Inflammatory macrophage treated with lipopolysaccharide for 1 hour (primary cell): ENCODE data around the gene PPIL3.

Experiments
- DNase-seq, 2 donors: peaks; one replicate each; pipeline ENCODE4 v3.0.0-alpha.2; 2020 to 2022

Gene PPIL3

DNA sequence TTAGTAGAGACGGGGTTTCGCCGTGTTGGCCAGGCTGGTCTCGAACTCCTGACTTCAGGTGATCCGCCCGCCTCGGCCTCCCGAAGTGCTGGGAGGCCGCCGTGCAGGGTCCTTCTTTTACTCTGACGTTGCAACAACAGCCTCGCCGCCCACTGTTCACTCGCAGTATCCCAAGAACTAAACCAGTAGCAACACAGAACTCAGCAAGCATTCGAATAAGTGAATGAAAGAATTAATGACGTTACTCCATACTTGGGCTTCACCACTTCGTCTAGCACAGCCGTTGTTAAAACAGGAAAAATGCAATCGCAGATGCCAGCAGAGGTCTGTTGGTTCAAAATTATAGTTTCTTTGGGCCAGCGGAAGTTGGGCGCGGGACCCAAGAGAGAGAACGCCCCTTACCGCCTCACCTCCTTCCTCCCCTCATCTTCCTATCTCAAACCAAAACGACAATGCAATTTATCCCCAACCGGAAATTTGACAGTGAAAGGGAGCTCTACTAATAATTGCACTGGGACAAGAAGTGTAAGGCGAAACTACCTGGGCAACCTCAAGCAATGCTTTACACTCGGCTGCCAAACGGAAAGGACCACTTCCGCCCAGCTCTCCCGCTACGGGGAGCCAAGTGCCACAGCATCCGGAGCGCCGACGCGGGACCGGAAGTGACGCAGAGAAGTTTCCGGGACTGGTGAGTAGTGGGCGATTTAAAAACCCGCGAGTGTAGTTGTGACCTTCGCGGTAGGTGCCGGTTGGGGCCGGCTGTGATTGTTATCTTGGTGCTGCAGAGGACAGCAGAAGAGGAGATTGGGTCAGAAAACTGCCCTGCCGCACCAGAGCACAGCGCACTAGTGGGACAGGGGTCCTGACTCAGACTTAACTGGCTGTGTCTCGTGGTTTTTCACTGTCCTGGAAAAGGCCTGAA lies at the start of gene PPIL3, which contains the start of gene NIF3L1:
PPIL3 (minus strand) TSS at position 374 of the 922 bp plus-strand sequence. CDS start 1,462 bp downstream, outside the sequence.
NIF3L1 (plus strand) TSS at position 668 of the 922 bp plus-strand sequence. CDS start 2,573 bp downstream, outside the sequence.
- DNase-seq, result peak; percentile 97 to 99

DNA sequence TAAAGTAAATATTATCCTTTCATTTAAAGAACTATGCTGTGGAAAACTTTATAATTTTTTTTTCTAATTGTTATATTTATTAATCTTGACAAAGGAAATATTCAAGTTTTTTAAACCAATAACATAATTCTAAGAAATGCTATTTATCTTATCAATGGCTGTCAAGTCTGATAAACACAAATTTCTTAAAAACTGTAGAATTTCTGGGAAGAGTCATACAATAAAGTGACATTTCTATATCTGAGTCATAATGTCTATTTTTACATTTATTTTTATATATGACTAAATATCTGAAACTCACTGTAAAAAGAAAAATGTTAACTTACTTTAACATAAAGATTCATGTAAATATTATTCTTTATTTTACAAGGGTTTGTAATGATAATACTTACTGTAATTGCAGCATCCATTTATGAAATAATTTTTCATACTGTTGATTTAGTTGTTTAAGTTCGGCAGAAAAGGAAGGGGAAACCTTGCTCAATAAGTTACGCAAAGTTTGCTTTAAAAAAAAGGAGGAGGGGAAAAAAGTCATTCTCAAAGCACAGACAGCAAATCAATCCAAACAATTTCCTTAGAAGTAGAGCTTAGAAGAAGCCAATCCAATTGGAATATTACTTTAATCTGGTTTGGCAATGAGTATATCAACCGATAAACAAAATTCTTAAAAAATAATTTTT lies 42.2 kb upstream of the PPIL3 start:
- peak; percentile 33 to 79 for DNase-seq

DNA sequence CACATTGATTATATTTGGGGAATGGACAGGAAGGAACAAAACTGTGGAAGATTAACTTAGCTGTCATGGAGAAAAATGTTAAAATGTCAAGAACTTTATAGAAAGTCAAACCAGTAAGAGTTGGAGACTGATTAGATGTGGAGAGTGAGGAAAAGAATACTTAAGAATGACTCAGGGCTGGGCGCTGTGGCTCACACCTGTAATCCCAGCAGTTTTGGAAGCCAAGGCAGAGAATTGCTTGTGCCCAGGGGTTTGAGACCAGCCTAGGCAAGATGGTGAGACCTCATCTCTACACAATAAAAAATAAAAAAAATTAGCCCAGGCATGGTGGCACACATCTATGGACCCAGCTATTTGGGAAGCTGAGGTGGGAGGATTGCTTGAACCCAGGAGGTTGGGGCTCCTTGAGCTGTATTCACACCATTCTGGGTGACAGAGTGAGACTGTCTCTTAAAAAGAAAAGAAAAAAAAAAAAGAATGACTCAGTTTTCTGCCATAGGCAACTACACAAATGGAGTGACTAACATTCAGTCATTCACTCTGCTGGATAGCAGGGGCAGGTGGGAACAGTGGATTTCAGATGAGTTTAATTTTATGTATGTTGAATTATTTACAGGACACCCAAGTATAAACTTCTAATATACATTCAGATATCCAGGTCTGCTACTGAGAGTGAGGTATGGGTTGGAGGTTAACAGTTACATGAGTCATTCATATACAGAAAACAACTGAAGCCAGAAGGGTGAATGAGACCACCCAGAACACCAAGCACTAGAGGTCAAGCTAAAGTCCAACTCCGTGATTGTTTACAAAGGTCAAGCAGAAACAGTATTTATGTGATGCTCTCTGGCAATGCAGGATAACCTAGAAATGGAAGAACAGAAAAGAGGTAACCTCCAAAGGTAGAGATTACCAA lies 40.7 kb upstream of the PPIL3 start:
- no peak for DNase-seq

DNA sequence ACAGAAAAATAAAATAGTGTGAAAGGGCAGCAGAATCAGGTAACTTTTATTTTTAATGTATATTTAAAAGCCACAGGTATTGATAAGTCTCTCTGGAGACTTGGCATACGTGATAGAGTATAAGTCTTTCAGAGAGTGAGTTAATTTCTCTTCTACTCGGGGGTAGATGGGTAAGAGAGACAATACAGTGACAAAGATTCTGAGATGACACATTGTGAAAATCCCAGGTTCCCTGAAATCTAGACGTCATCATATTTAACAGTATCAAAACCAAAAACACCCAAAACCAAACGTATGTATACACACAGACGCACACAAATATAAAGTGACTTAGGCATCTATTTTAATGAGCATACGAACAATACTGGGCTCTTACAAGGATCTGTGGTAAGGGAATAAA lies 33.6 kb upstream of the PPIL3 start:
- no peak for DNase-seq

DNA sequence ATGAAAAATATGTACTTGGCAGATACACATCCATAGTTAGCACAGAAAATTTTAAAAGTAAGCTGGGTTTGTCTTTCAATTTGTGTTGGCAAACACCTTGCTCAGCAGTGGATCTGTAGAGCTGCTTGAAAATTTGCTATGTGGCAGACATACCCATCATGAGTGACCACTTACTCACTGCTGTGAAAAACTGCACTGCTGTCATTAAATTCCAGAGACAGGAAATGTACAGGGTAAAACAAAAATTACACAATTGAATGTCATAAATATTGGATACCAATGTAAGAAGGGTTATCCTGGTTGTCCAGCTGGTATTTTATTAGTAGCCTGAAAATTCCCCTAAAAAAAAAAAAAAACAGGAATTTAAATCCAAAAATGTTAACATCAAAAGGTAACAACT lies 24.8 kb upstream of the PPIL3 start:
- DNase-seq, result no peak

DNA sequence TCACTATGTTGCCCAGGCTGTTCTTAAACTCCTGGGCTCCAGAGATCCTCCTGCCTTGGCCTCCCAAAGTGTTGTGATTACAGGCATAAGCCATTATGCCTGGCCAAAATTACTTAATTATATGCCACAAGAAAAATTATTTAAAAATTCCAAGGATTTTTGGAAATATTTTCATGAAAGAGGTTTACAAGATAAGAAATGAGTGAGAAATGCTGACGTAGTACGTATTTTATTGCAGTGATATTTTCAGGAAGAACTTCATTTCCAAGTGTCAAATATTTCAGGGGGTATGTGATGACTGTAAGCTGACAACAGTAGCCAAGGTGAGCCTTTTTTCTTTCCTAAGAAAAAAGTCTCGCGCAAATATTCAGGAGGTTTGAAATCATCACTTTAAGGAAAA lies 21.1 kb upstream of the PPIL3 start:
- no peak for DNase-seq

DNA sequence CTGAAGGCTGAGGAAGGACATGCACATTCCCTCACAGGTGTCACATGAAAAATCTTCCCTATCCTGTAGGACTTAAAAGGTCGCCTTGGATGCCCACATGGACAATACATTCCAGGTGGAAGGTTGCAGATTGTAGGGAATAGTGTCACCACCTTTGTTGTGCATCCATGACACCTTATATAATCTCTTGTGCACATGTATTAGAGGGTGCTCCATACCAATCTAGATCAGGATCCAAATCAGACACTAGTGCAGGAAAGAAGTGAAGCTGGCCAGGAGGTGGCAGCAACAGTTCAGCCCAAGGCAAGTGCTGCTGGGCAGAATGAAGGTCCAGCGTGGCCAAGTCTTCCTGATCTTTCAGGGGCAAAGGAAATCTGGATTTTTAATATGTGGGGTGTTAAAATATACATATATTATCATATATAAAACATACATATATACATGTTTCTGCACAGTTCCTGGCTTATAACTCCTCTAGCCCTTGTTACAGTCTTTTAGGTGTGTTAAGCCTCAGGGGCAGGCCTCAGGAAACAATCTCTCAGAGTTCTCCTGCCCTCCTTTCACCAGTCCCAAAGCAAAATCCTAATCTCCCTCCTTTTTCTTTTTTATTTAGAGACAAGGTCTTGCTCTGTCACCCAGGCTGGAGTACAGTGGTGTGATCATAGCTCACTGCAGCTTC lies 16.9 kb upstream of the PPIL3 start:
- peak; percentile 42 to 76 for DNase-seq

DNA sequence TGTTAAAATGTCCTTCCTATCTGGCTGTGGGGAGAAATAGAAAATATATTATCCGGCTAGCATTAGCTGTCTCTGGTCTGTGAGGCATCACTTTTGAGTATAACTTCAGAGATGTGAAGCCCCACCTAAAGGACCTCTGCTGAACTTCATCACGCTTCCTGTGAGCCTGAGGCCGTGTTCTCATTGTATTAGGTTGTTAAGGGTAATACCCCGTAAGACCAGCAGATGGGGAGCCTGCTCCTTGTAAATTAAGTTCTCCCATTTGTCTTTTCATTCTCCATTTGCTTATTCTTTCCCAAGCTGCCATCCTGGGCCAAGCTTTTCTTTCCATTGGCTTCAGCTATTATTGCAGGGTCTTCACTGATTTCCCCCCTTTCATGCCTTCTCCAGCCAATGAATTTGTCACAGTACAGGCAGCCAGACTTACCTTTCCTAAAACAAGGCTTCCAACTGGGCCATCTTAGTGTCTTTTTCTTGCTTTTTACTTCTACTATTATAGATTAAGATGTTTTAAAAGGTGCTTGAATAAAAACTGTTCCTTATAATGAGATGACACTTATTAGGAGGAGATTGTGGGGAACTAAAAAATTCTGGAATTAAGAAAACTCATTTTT lies 12.7 kb upstream of the PPIL3 start:
- DNase-seq, result peak; percentile 71 to 89

DNA sequence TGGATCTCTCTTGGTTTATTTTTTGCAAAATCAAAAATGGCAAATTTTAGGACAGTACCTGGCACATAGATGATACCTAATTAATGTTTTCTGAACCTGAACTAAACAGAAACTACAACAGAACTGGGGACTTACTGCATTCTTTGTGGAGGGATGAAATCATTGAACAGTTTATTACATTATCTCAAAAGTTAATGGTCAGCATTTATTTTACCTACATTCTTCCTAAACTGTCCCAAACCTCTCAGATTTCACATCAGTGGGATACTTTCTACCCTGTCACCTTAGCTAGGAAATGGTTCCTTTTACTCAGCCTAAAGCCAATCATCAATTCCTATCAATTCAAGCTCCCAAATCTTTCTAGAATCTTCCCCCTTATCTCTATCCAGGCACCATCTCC lies 10.6 kb upstream of the PPIL3 start:
- DNase-seq, result no peak

DNA sequence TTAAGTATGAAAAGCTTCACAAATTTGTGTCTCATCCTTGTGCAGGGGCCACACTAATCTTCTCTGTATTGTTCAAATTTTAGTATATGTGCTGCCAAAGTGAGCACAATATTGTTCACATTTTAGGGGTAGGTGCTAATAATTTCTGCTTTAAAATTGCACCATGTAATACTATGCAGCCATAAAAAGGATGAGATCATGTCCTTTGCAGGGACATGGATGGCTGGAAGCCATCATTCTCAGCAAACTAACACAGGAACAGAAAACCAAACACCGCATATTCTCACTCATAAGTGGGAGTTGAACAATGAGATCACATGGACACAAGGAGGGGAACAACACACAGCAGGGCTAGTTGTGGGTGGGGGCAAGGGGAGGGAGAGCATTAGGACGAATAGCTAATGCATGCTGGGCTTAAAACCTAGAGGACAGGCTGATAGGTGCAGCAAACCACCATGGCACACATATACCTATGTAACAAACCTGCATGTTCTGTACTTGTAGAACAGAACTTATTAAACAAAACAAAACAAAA lies 7.1 kb downstream of the PPIL3 start:
- DNase-seq, result peak in 1 of 2 donors; percentile 44

DNA sequence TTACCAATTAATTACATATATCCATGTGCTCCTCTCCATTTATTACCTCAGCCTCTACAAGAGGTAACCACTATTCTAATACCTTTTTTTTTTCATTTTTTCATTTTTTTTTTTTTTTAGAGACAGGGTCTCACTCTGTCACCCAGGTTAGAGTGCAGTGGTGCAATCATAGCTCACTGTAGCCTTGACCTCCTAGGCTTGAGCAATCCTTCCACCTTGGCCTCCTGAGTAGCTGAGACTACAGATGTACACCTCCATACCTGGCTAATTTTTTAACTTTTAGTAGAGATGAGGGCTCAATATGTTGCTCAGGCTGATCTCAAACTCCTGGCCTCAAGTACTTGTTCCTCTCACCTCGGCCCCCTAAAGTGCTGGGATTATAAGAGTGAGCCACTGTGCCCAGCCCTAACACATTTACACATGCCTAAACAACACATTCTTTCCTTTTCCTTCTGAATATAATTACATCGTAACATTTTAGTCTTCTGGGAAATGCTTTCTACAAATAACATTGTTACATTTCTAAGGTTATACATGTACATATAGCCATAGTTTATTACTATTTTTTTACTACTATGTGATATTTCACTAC lies 10.5 kb downstream of the PPIL3 start:
- DNase-seq, result no peak

DNA sequence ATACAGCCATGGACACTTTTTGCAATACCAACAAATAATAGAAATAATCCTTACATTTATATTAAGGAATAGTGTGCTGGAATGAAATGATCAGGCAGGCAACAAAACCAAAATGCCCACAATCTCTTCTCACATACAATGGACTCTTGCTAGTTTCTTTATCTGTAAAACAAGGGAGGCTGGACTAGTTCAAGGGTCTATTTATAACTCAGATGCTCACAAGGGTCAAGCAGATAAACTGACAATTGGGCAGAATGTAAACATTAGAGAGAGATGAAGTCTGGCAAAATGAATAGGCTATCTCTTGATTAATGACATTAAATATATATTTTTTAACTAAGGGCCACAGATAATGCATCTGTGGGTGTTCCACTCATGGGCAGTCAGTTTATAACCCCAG lies 11.4 kb downstream of the PPIL3 start:
- no peak for DNase-seq

DNA sequence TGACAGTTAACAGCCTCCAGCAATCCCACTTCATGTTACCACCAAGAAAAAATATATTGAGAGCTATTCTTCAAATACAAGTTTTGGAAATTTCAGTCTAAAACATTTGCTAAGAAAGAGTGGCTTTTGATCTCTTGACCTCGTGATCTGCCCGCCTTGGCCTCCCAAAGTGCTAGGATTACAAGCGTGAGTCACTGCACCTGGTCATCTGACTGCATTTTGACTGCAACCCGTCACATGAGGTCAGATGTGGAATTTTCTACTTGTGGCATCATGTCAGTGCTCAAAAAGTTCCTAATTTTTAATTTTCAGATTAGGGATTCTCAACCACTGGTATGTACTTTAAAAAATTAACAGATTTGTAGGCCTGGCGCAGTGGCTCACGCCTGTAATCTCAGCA lies 15.3 kb downstream of the PPIL3 start:
- peak in 1 of 2 donors; percentile 73 for DNase-seq

DNA sequence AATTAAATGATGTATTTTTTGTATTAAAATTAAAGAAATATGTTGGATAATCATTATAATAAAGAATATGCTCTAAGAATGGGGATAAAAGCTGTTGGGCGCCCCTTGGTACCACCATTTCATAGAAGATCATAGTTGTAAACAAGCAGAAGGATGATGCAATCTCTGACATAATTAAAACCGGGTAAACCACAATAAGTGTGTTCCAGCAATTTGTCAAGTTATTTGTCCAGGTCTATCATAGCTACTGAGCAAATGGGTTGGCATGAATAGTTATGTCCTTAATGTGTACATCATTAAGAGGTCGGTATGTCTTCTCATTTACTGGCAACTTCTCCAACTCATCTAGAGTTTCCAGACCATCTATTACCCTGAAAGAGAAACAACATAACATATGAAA lies 17.7 kb downstream of the PPIL3 start:
- DNase-seq, result no peak

DNA sequence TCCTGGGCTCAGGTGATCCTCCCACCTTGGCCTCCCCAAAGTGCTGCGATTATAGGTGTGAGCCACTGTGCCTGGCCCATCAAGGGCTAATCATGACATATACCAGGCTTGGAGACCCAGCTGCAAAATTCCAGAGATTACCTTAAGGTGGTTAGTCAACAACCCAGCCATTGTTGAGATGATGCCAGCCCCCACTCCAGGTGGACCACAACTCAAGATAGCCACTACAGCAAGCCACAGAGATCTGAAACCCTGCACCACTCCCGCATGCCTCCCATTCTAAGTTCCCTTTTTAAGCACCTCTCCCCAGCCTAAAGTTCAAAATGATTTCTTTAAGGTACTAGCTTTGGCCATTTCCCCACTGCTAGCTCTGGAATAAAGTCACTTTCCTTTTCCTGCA lies 19.9 kb downstream of the PPIL3 start:
- DNase-seq, result no peak

DNA sequence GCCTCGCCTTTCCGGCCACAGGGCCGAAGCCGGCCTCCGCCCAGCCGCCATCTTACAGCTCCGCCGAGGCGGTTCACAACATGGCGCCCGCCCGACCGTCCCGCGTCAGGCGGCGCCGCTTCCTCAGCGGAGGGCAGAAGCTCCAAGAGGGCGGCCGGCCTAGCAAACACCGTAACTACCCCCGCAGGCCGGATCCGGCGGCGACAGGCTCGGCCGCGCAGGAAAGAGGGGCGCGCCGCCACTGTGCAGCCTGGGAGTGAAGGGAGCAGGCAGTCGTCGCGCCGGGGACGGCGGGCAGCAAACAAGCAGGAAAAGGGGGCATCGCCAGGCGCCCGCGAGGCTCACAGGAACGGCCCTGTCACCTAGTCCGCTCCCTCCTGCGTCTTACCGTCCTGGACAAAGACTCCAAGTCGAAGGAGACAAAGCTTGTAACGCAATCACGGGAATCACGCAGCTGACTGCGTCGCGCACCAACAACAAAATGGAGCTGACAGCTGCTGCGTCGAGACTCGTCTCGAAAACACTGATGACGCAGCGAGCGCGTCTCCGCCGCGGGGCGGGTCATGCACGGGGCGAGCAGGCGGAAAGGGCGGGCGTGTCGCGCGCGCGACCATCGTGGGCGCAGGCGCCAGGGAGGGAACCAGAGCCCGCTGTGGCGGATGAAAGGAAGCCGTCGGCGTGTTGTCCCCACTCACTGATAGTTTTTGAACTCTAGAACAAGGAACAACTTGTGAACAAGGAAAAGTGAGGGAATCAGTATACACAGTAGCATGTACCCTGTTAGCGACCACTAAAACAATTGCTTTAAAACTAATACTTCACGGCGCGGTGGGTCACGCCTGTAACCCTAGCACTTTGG lies 24.5 kb downstream of the PPIL3 start, which contains the start of gene CLK1:
CLK1 (minus strand) TSS at position 483 of the 859 bp plus-strand sequence. CDS start 2,796 bp downstream, outside the sequence.
- DNase-seq, result peak; percentile 97 to 98

DNA sequence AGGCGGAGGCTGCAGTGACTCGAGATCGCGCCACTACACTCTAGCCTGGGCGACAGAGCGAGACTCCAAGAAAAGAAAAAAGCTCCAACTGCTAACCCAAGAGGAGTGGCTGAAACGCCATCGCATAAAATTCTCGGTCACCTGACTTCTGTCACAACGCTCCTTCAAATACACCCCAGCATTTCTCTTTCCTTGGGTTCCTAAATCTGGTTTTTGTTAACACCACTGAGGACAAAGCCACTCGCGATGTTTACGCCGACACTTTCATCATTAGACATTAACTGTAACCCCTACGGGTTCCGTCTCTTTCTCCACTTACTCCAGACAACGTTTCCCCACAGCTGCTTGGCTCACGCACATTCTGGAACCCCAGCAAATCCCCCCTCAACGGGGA lies 25.1 kb downstream of the PPIL3 start:
- peak in 1 of 2 donors; percentile 84 for DNase-seq

DNA sequence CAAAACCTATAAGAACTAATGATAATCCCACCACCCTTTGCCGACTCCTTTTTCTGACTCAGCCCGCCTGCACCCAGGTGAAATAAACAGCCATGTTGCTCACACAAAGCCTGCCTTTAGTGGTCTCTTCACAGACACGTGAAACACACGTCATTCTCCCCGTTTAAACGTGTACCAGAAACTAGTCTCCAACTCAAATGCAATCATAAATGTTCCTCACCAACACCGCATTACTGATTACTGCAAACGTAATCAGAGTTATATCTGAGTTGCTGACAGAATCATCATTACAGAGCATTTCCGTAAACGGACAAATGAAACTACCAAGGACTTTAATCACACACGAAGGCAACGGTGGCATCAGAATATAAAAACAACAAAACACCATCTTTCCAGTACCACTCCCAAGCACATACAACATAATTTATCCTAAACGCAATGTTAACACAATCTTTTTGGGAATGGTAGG lies 26.3 kb downstream of the PPIL3 start:
- peak; percentile 61 to 68 for DNase-seq

DNA sequence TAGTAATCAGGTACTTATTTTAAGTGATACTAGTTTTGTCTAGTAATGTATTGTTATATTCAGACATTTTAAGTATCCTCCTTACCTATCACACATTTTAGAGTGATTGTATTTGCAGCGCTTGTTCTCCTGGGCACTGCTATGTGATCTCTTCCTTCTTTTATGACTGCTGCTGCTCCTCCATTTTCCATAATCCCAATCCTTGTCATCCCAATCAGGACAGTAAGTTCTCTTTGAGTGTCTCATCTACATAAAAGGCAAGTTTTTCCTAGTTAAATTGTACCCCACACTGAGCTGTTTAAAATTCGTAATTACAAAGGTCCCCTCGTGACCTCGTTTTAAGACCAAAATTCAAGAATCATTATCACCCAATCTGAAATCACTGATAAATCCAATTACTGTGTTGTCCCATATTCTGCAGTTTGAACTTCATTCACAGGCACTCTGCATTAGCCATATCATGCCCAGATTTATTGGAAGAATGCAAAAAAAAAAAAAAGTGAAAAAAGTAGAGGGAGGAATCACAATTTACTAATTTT lies 27.2 kb downstream of the PPIL3 start:
- DNase-seq, result no peak
